Measurements from ENCODE around the gene ANKRD39.
"Not testable (repeated sequence)": the region's sequence is repeated elsewhere in the genome, so short reads cannot be mapped to it uniquely, and the experiment has no call there.

Gene ANKRD39

GRCh38 chr2:96857667-96858372 is at the start of gene ANKRD39:
ANKRD39 (minus strand) TSS chr2:96858016; CDS start chr2:96857987, 29 bp downstream.
- DNase-seq (ENCODE audit: low read depth): peak; percentile 96

GRCh38 chr2:96906729-96907114 is 48.9 kb upstream of the ANKRD39 start:
- no peak for DNase-seq (ENCODE audit: low read depth)

GRCh38 chr2:96903815-96904214 is 46.0 kb upstream of the ANKRD39 start:
- DNase-seq (ENCODE audit: low read depth): no peak

GRCh38 chr2:96903318-96903717 is 45.5 kb upstream of the ANKRD39 start:
- no peak for DNase-seq (ENCODE audit: low read depth)

GRCh38 chr2:96900237-96900636 is 42.4 kb upstream of the ANKRD39 start:
- no peak for DNase-seq (ENCODE audit: low read depth)

DNA sequence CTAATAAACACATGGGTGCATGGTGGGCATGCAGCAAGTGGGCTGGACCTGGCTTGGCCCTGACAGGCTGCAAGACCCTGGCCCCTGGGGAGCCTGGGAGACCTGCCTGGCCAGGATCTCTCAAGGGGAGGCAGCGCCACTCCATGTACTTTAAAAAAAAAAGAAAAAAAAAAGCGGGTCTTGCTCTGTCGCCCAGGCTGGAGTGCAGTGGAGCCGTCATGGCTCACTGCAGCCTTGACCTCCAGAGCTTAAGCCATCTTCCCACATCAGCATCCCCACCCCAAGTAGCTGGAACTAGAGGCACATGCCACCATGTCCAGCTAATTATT is 41.6 kb upstream of the ANKRD39 start:
- DNase-seq (ENCODE audit: low read depth): no peak

- DNase-seq (ENCODE audit: low read depth): peak; percentile 33
Measured at GRCh38 chr2:96898641-96899412, 41.0 kb upstream of the ANKRD39 start.

- DNase-seq (ENCODE audit: low read depth): no peak
Measured at GRCh38 chr2:96898135-96898505, 40.3 kb upstream of the ANKRD39 start.

GRCh38 chr2:96897491-96898134 is 39.8 kb upstream of the ANKRD39 start:
- peak; percentile 87 for DNase-seq (ENCODE audit: low read depth)

DNA sequence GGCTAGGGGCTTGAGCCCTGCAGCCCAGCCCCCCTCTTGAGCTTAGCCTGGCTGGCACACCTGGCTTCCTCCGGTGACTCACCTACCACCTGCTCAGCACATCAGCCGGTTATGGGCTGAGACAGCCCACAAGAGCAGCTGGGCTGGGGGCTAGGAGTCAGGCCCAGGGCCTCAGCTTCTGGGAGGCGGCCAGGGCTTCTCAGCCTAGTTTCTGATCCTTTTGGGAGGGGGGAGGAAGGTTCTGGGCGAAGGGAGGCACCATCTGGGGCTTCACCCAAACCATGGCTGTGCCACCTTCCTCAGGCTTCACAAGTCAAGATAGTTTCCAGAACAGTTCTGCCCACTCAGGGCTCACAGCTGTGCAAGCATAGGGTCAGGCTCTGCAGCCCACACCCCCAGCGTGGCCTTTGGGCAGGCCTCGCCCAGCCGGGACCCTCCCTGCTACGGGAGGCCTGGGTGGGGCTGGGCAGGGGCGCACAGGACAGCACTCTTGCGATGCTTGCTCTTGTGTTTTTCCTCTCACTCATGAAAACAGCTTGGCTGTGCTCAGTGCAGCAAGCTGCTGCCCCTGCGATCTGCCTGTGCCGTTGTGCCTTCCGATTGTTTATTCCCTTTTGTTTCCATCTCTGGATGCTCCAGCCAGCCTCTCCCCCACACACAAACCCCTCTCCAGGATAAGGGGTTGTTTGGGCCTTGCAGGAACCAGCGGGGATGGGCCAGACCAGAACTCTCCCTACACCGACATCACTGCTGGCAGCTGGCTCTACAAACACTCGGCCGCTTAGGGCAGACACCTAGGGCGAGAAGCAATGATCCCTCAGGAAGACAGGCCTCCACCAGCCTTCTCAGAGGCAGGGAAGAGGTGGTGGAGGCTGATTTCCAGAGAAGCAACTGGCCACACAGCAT is 38.2 kb upstream of the ANKRD39 start:
- no peak for DNase-seq (ENCODE audit: low read depth)

- DNase-seq (ENCODE audit: low read depth): no peak
Measured at GRCh38 chr2:96895032-96895745, 37.4 kb upstream of the ANKRD39 start.

- DNase-seq (ENCODE audit: low read depth): no peak
Measured at GRCh38 chr2:96894151-96894531, 36.3 kb upstream of the ANKRD39 start.

GRCh38 chr2:96893289-96894150 is 35.7 kb upstream of the ANKRD39 start:
- no peak for DNase-seq (ENCODE audit: low read depth)

DNA sequence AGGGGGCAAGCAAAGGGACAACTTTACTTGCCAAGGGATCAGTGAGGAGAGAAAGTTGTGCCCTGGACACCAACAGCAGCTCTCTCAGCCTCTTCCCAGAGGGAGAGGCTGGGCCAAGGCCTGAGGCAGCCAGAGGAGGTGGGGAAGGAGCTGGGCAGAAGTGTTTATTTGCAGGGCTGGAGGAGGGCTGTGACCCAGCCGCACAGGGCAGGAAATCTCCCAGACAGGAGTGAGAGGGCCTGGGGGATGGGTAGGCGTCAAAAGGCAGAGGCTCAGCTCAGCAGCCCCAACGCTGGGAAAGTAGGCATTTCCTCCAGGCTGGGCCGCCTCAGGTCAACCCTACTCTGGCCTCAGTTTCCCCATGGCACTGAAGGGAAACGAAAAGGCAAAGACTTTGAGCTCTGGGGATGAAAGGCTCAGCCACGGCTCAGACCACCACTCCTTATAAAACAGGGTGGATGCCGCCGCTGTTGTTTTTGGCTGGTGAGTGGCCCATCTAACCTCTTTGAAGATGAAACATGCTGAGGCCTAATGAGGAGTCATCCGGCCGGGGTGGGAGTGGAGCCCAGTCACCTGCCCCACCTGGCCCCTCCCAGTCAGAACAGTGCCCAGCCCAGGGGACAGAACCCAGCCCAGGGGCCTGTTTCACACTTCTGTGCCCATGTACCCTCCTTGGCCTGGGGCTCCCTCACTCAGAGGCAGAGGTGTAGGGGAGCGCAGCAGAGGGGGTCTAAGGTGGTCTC is 33.9 kb upstream of the ANKRD39 start:
- DNase-seq (ENCODE audit: low read depth): peak; percentile 51

DNA sequence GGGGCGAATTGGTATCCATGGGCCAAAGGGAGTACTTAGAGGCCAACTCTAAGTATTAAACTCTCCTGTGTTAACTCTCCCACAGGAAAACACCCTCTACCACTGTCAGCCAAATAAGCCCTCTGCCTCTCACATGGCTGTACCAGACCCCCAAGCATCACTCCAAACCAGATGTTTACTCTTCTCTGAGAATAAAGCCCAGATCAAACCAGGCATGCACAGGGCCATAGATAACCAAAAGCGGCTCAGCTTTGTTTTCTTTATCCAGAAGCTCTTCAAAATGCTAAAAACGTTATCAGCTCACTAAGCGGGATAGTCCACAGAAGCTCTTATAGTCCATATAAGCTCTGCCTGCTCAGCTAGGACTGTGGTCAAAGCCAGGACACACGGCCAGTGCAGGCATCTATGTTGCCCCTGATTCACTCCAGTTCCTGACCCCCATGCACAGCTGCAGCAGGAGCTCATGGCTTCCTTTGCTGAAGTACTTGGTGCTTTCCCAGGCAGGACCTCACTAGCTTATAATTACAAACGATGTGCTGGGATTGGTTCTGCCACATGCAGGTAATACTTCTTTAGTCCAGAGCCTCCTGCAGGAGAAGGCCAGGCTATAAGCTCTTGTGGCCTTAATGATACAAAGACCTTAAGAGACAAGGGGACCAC is 33.0 kb upstream of the ANKRD39 start:
- DNase-seq (ENCODE audit: low read depth): no peak

- no peak for DNase-seq (ENCODE audit: low read depth)
Measured at GRCh38 chr2:96890252-96890651, 32.4 kb upstream of the ANKRD39 start.

GRCh38 chr2:96889502-96889901 is 31.7 kb upstream of the ANKRD39 start:
- not testable (repeated sequence) for DNase-seq (ENCODE audit: low read depth)

GRCh38 chr2:96888072-96889011 is 30.5 kb upstream of the ANKRD39 start:
- DNase-seq (ENCODE audit: low read depth): no peak

Measured in amniotic epithelial cell (primary cell).